ENCODE data around the gene GSG1L.

Gene GSG1L

DNA sequence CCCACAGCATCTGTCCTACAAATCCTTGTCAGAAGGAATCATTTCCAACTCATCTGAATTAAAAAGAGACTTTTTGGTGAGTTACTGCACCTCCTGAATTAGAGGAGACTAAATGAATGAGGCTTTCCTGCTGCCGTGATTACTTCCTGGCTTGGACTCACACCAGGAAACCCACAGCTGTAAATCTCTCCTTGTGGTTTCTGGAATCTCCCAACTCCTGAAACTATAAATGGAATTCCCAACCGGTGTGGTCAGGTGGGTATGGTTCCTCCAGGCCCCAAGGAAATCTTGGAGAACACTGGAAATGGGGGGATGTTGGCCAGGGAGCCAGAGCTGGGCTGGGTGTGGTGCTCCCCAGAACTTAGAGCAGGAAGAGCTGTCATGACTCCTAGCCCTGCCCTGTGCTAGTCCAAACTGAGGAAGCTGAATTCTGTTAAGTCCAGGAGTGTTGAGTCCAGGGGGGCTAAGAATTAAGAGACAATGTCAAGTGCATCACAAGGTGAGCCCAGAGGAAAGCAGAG, 216.4 kb downstream of the GSG1L start:
- no peak for DNase-seq (ENCODE audit: low spot score)

DNA sequence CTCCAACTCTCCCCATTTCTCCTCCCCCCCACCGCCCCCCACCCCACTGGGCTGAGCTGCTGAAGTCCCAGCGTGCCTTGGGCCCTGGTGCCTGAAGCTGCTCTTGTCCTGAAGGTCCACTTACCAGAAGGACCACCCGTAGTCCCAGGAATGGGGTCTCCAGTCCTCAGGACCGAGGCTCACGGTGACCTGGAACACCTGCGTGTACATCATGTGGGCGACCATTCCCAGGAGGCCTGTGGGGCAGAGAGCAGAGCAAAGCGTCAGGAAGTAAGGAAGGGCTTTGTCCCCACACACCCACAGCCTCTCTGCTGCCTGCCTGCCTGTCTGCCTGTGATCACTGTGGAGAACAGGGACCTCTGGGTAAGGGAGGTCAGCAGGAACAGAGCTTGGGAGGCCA, 218.7 kb downstream of the GSG1L start:
- DNase-seq (ENCODE audit: low spot score), result no peak

DNA sequence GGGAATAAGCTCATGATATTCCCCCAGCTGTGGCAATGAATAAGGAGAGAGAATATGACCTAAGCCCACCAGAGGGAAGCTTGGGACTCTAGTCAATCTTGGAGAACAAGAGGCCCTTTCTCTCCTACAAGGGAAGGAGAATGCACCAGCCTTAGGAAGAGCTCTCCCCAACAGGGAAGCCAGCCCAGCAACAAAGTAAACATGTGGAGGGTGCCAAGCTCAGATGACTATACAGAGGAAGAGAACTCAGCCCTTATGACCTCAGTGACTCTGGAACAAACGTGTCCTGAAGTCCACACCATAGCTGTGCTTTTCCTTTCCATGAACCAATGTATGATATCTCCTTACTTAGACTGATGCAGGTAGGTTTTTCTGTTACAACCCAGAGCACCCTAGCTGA, 219.7 kb downstream of the GSG1L start:
- DNase-seq (ENCODE audit: low spot score), result no peak

GRCh38 chr16:27841911-27842310, 221.6 kb downstream of the GSG1L start:
- no peak for DNase-seq (ENCODE audit: low spot score)

DNA sequence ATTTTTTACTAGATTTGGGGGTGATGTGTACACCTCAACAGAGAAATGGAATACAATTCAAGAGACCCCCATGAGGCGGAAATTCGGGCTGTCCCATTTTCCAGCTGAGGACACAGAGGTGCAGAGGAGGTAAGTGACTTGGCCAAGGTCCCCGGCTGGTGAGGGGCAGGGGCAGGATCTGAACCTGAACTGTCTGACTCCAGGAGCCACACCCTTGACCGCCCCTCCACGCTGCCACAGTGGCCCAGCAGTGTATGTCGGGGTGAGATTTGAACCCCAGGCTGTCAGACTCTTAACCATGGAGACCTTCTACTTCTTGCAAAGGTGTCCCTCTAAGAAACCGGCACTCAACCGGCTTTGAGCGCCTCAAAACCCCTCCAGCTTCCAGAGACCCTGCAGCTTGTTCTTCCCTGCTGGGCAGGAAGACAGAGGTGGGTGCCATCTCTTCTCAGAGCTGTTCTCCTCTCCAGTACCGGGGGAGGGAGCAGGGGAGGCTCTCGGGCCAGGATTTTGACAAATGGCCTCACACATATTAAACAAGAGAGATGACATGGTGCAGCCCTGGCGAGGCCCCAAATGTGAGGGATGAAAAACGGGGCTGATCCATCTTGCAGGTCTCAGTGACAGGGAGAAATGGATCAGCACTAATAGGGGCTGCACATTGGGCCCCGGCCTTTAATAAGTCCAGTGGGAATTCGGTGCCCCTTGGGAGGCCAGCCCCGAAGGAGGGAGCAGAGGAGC, 222.3 kb downstream of the GSG1L start:
- no peak for DNase-seq (ENCODE audit: low spot score)

- DNase-seq (ENCODE audit: low spot score), result no peak
These were observed 223.0 kb downstream of the GSG1L start for GRCh38 chr16:27840311-27841060.

DNA sequence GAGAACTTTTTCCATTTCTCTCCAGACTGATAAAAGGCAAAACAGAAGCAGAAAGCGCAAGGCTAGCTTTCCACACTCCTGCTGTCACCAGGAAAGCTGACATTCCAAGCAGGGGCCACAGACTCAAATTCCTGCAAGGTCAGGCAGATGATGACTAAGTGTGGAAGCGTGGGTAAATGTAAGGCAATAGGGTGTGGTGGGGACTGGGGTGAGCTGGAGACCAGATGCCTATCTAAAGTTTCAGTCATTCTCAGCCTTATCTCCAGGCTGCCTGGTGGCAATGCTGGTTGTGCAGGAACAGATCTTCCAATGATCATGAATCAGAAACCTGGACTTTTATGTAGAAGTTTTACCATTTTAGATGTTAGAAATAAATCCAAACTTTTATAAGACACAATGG, 224.1 kb downstream of the GSG1L start:
- no peak for DNase-seq (ENCODE audit: low spot score)

DNA sequence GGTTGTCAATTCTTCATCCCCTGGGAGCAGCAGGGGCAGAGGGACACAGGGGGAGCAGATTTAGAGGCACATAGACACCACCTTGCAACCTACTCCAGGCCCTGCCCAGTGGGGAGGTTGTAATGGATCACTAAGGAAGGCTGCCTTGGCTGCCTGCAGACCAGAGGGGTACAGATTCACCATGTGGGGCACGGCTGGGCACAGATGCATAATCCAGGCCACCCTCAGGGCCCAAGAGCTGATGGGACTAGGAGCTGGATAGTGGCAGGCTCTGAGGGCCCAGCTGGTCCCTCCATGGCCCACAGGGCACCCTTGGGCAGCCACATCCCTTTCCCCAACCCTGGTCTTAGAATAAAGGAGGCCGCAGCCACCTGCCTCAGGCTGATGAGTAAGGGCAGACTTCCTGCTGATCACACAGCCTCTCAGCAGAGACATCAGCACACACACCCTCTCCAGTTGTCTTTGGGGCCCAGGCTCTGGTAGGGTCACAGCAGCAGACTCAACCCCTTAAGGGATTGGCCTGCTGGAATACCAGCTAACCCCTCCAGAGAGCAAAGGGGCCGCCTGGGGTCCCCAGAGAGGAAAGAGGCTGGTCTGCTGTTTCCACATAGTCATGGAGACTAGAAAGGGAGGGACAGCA, 224.9 kb downstream of the GSG1L start:
- DNase-seq (ENCODE audit: low spot score), result no peak

- DNase-seq (ENCODE audit: low spot score), result no peak
These were observed 233.5 kb downstream of the GSG1L start for GRCh38 chr16:27829975-27830374.

DNA sequence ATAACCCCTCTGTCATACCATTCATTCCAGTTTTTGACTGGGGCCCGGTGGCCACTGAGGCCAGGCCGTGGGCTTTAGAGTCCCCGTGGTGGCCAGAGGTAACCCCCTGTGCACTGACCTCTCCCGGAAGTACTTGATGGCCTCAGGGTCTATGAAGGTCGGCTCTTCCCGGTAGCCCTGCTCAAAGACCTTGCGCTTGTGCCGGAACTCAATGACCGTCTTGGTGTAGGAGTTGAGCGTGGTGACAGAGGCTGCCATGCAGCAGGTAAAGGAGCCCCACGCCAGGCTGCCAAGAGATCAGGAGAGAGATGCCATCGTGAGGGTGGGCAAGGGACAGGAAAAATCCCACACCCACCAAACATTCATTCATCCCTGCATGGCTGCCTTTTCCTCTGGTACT, 234.8 kb downstream of the GSG1L start:
- no peak for DNase-seq (ENCODE audit: low spot score)

DNA sequence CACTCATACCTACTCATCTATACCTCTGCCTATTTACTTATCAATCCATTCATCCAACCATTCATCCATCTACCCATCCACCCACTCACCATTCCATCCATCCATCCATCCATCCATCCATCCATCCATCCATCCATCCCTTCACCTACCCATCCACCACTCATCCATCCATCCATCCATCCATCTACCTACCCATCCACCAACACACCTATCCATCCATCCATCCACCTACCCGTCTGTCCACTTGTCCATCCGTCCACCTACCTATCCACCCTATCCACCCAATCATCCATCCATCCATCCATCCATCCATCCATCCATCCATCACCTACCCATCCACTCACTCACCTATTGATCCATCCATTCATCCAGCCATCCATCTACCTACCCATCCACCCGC, 235.7 kb downstream of the GSG1L start:
- no peak for DNase-seq (ENCODE audit: low spot score)

DNA sequence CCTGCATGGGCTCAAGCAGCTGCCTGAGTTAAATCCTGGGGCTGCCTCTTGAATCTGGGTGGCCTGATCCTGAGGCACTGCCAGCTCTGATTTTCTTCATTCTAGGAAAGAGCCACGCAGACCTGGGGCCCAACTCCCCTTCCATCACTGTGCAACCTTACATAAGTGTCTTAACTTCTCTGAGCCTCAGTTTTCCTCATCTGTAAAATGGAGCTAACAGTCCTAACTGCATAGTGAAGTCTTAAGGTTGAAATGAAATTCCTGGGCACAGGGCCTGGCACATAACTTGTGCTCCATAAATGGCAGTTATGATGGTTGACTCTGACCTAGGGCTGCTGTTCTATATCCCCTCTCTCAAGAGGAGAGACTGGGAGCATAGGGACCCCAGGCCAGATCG, 236.6 kb downstream of the GSG1L start:
- no peak for DNase-seq (ENCODE audit: low spot score)

GRCh38 chr16:27826081-27826892, 237.2 kb downstream of the GSG1L start:
- DNase-seq (ENCODE audit: low spot score), result no peak

DNA sequence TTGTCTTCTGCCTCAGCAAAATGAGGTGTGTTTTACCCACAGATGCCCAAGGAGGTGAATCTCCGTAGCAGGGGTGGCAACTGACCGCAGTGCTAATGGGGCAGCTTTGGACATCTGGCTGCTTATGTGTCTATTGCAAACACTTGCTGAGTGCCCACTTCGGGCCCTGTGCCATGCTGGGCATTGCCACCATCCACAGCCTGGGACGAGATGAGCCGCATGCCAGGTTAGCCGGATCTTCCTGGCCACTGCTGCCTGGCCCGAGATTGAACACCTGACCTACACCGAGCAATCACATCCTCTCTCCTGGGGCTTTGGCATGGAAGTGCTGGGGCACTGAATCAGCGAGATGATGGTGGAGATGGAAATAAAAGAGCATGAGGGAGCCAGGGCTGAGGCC, 238.7 kb downstream of the GSG1L start:
- no peak for DNase-seq (ENCODE audit: low spot score)

- DNase-seq (ENCODE audit: low spot score), result no peak
These were observed 239.5 kb downstream of the GSG1L start for GRCh38 chr16:27824006-27824405.

DNA sequence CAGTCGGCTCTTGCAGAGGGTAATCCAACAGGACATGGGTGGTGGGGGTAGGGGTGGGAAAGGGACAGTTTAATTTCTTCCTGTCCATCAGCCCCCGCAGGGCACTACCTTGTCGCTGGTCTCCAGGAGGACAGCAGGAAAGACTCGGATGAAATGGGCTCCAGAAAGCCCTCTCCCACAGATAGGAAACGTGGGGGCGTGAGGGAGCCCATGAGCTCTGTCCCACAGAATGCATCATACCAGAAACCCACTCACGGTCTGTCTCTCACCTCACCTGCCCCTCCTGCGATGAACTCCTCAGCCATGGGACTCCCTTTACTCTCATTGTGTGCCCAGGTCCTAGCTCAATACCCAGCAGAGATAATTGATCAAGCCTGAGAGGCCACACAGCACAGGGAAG, 240.1 kb downstream of the GSG1L start:
- no peak for DNase-seq (ENCODE audit: low spot score)

DNA sequence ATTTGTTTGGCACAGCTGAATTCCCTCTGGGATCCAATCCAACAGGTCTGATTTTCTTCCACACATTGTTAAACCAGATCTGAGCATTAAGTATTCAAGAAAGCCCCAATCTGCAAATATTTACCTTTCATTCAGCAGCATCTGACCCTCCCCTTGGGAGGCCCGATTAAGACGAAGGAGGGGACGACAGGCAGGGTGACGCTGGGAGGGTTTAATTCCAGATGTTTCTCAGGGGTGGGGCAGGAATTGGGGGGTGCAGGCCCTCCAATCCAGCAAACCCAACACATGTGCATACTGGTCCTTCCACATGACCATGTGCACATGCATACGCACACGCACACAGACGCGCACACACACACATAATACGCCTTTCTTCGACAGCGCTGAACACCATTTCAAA, 240.5 kb downstream of the GSG1L start:
- DNase-seq (ENCODE audit: low spot score), result no peak

DNA sequence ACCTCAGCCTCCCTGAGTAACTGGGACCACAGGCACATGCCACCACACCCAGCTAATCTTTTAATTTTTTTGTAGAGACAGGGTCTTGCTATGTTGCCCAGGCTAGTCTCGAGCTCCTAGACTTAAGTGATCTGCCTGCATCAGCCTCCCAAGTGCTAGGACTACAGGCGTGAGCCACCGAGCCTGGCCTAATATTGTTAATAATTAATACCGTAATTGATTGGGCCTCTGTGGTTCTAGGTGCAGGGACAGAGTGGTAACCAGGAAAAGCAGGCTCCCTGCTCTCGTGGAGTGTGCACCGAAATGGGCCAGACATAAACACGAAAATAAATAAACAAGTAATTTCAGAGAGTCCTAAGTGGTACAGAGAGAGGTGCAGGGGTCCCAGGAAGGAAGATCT, 241.0 kb downstream of the GSG1L start:
- DNase-seq (ENCODE audit: low spot score), result no peak

DNA sequence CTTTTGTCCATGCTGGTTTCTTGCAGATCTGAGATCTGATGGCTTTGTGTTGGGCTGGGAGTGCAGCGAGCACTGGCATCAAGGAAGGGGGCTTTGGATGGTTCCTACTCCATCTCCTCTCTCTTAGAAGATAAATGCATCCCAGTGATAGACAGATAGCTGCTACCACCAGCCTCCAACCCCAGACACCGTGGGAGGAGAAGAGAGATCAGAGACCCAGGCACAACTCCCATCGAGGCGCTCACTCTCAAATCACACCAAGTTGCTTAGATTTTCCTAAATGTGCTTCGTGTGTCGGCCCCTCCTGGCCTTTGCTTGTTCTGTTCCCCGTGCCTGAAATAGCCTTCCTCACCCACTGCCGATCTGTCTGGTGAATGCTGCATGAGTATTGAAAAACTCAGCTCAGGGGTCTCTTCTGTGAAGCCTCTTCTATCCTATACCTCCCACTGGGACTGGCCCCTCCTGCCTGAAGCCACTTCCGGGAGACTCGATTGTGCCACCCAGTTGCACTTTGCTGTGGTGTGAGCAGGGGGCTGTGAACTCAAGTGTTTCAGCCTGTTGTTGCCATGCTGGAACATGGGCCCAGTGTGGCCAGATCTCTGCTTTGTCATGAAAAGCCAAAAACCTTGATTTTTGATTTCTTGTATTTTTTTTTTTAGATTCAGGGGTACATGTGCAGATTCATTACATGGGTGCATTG, 242.7 kb downstream of the GSG1L start:
- DNase-seq (ENCODE audit: low spot score), result no peak

DNA sequence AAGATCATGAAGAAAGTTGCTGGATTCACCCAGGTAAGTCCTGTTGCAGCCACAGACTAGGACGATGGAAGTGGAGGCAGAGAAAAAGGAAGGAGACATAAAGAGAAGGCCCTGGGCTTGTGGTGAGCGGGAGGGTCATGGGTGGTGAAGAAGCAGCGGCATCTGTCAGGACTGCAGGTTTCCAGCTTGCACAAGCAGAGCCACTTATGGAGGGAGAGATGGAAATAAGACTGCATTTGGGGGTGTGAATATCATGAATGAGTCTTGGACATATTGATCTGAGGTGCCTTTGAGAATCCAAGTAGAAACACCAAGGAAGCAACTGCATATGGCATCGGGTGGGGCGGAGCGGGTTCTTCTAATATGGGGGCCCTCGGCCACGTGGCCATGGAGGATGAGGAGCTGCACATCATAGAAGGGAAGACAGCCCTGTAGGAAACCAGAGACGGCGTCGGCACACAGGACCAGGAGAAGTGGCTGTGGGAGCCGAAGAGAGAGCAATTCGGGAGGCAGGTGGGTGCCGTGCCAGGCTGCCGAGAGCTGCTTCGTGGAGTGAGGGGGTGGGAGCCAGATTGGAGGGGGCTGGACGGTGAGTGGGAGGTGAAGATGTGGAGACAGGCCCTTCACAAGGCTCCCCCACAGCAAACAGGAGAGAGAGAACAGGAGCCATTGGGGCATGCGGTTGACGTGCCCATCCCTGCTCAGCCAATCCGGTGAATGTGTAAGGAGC, 243.5 kb downstream of the GSG1L start:
- no peak for DNase-seq (ENCODE audit: low spot score)

- no peak for DNase-seq (ENCODE audit: low spot score)
These were observed 244.2 kb downstream of the GSG1L start for GRCh38 chr16:27819356-27819755.

Measured in hematopoietic multipotent progenitor cell treated with erythropoietin and hydrocortisone succinate and interleukin-3 and kit ligand, for 15 days (in vitro differentiated cells).